Lower leg skin (tissue), 3 donors: Measurements from ENCODE around the gene PDE1C.

Source experiments
- CTCF ChIP-seq, 3 donors: fragments of 450-650 bp; IDR thresholded peaks; one replicate each; pipeline ENCODE4 v1.5.1; 2016; ENCODE audit warnings: antibody characterized with exemption in 3 of 3, mild to moderate bottlenecking in 3 of 3, moderate library complexity in 2 of 3
- POLR2A ChIP-seq, 2 donors: fragments of 450-650 bp; IDR thresholded peaks; one replicate each; pipeline ENCODE4 v1.6.1; 2016 to 2017; ENCODE audit warnings: antibody characterized with exemption in 2 of 2, mild to moderate bottlenecking in 1 of 2, moderate library complexity in 1 of 2

- TF ChIP-seq POLR2A (IDR thresholded peaks at IDR 0.05): no peak
- no peak for TF ChIP-seq CTCF (IDR thresholded peaks at IDR 0.05)
Measured at GRCh38 chr7:31851119-31851518, 219.1 kb downstream of the PDE1C start.
